HepG2 (cell line): ENCODE results near the gene NPAS2. TPM values are rescaled to one million over a fixed set of nuclear protein-coding genes. Genes with fewer than 3 reads are reported as not detected.

Source experiments
- ATAC-seq: fragments of 200-7000 bp; cut with Tn5 transposase; 3 replicates; pipeline ENCODE4 v1.9.1; 2020; ENCODE audit warnings: mild to moderate bottlenecking, moderate library complexity
- BruUV-seq: library from RNA; stranded (reverse); fragments of 400-500 nt; replicated peaks from 2 replicates; lab custom pipeline; 2021; lab: Mats Ljungman, UMichigan
- CTCF ChIA-PET: fragments of 300-600 bp; formaldehyde crosslinking; extraction: SDS; loops from one replicate; lab custom pipeline; 2021; ENCODE audit warnings: low total read pairs, inconsistent platforms, low intra/inter-chr PET ratio; lab: Yijun Ruan, JAX
- POLR2A ChIA-PET: fragments of 350-600 bp; sonication (Branson Sonifier 250); formaldehyde crosslinking; loops from one replicate; lab custom pipeline; 2020; ENCODE audit warnings: antibody characterized with exemption, inconsistent platforms; lab: Yijun Ruan, JAX
- DNase-seq: peaks from one replicate; pipeline ENCODE4 v3.0.0-alpha.2; 2015; ENCODE audit warnings: low spot score
- FAIRE-seq: peaks from 3 replicates; lab custom pipeline; 2011; peaks lifted over from hg19 to GRCh38; lab: Jason Lieb, UNC
- H2AFZ ChIP-seq: one replicate; pipeline ENCODE4 v1.6.1; 2011; ENCODE audit warnings: low read length, inconsistent platforms
- H3K27ac ChIP-seq: fragments of 300-600 bp; 3 replicates; pipeline ENCODE4 v1.8.0; 2011; ENCODE audit warnings: mixed run types, mild to moderate bottlenecking, mixed read lengths, low read length, inconsistent platforms; ENCODE audit not compliant: insufficient read depth; ENCODE audit errors: extremely low read length
- H3K27me3 ChIP-seq, 2 experiments: fragments of 200-600 bp in 1 of 2; 2 replicates in 1 of 2; 3 replicates in 1 of 2; pipeline versions ENCODE4 v1.6.0 to v1.8.0; 2011; ENCODE audit warnings: low read length in 2 of 2, mild to moderate bottlenecking in 2 of 2, moderate library complexity in 2 of 2, inconsistent platforms in 1 of 2; ENCODE audit not compliant: insufficient read depth in 2 of 2, control insufficient read depth in 1 of 2
- H3K36me3 ChIP-seq, 2 experiments: fragments of 200-600 bp in 1 of 2; replicated peaks in 1 of 2; 2 replicates in 1 of 2; 3 replicates in 1 of 2; pipeline versions ENCODE4 v1.5.1 to v1.8.0; 2011; ENCODE audit warnings: low read length in 2 of 2, inconsistent platforms in 1 of 2; ENCODE audit not compliant: insufficient read depth in 2 of 2, control insufficient read depth in 1 of 2
- H3K4me1 ChIP-seq: 2 replicates; pipeline ENCODE4 v1.5.1; 2012; ENCODE audit warnings: low read length, inconsistent platforms; ENCODE audit not compliant: insufficient read depth
- H3K4me2 ChIP-seq: 2 replicates; pipeline ENCODE4 v1.6.0; 2011; ENCODE audit warnings: low read depth, low read length, inconsistent platforms
- H3K4me3 ChIP-seq, 3 experiments: fragments of 200-600 bp in 1 of 3; sonication (generic), shearing (Covaris generic) in 1 of 3; replicated peaks in 1 of 3; 2 replicates each; pipeline ENCODE4 v1.5.1; 2011 to 2016; ENCODE audit warnings: low read length in 3 of 3, inconsistent platforms in 2 of 3, low read depth in 2 of 3, mild to moderate bottlenecking in 2 of 3, control low read depth in 1 of 3, mixed read lengths in 1 of 3; ENCODE audit not compliant: insufficient read depth in 1 of 3
- H3K79me2 ChIP-seq: one replicate; pipeline ENCODE4 v1.6.1; 2011; ENCODE audit warnings: low read length, inconsistent platforms; ENCODE audit not compliant: insufficient read depth
- H3K9ac ChIP-seq: 2 replicates; pipeline ENCODE4 v1.6.0; 2011; ENCODE audit warnings: mild to moderate bottlenecking, low read depth, low read length, inconsistent platforms; ENCODE audit not compliant: insufficient read depth
- H3K9me3 ChIP-seq: 2 replicates; pipeline ENCODE4 v1.5.1; 2012; ENCODE audit warnings: mild to moderate bottlenecking, low read length
- H4K20me1 ChIP-seq: 2 replicates; pipeline ENCODE4 v1.6.0; 2011; ENCODE audit warnings: inconsistent platforms, mild to moderate bottlenecking, low read length, moderate library complexity; ENCODE audit not compliant: insufficient read depth
- AGO2 ChIP-seq: fragments of 200-400 bp; formaldehyde crosslinking; optimal IDR thresholded peaks from 2 replicates; pipeline ENCODE3; 2017; ENCODE audit warnings: mild to moderate bottlenecking, low read depth, low read length, moderate library complexity
- ATF1 ChIP-seq: IDR thresholded peaks from 2 replicates; pipeline ENCODE4 v1.6.1; 2016; ENCODE audit warnings: mild to moderate bottlenecking, control low read depth
- FOSL1 ChIP-seq: sonication (generic); formaldehyde crosslinking; IDR thresholded peaks from 2 replicates; pipeline ENCODE4 v1.9.0; 2021; ENCODE audit warnings: missing genetic modification reagents, borderline replicate concordance
- HNF4G ChIP-seq, 2 experiments: sonication (generic) in 1 of 2; formaldehyde crosslinking in 1 of 2; IDR thresholded peaks; 2 replicates each; pipeline versions ENCODE4 v1.4.0 to v1.6.1; 2011 to 2020; ENCODE audit warnings: borderline replicate concordance in 2 of 2, low read depth in 2 of 2, mild to moderate bottlenecking in 2 of 2, low read length in 1 of 2, missing genetic modification reagents in 1 of 2, moderate library complexity in 1 of 2
- KAT2B ChIP-seq: fragments of 150-350 bp; IDR thresholded peaks from 2 replicates; pipeline ENCODE4 v1.6.1; 2014; ENCODE audit warnings: low read depth, low read length, borderline replicate concordance
- KDM2A ChIP-seq: sonication (generic); formaldehyde crosslinking; IDR thresholded peaks from 2 replicates; pipeline ENCODE4 v1.4.0; 2020; ENCODE audit warnings: low read depth, missing genetic modification reagents, borderline replicate concordance
- POLR2G ChIP-seq: fragments of 200-400 bp; formaldehyde crosslinking; IDR thresholded peaks from 2 replicates; pipeline ENCODE4 v1.6.1; 2018; ENCODE audit warnings: mild to moderate bottlenecking, low read depth, low read length, moderate library complexity
- RAD21 ChIP-seq: fragments of 450-650 bp; formaldehyde crosslinking; IDR thresholded peaks from 2 replicates; pipeline ENCODE4 v1.5.0; 2020; ENCODE audit warnings: mild to moderate bottlenecking
- RBM22 ChIP-seq: fragments of 200-400 bp; formaldehyde crosslinking; optimal IDR thresholded peaks from 2 replicates; pipeline ENCODE3; 2017; ENCODE audit warnings: mild to moderate bottlenecking, low read length, moderate library complexity
- RBM39 ChIP-seq: fragments of 200-400 bp; formaldehyde crosslinking; IDR thresholded peaks from one replicate; pipeline ENCODE4 v1.6.1; 2018; ENCODE audit warnings: antibody characterized with exemption, mild to moderate bottlenecking, low read depth, low read length; ENCODE audit not compliant: poor library complexity, severe bottlenecking
- SMYD3 ChIP-seq: sonication (generic); formaldehyde crosslinking; IDR thresholded peaks from 2 replicates; pipeline ENCODE4 v1.8.1; 2023; ENCODE audit warnings: mild to moderate bottlenecking, missing genetic modification reagents
- ZMYM2 ChIP-seq: sonication (generic); formaldehyde crosslinking; IDR thresholded peaks from 2 replicates; pipeline ENCODE4 v1.8.0; 2022; ENCODE audit warnings: mild to moderate bottlenecking, missing genetic modification reagents
- ZNF136 ChIP-seq: sonication (generic); formaldehyde crosslinking; IDR thresholded peaks from 2 replicates; pipeline ENCODE4 v1.8.1; 2022; ENCODE audit warnings: low read depth, mild to moderate bottlenecking, moderate library complexity, missing genetic modification reagents
- ZNF562 ChIP-seq: sonication (generic); formaldehyde crosslinking; IDR thresholded peaks from 2 replicates; pipeline ENCODE4 v1.8.0; 2022; ENCODE audit warnings: missing genetic modification reagents, borderline replicate concordance
- ZNF615 ChIP-seq: sonication (generic); formaldehyde crosslinking; IDR thresholded peaks from 2 replicates; pipeline ENCODE4 v1.5.0; 2020; ENCODE audit warnings: mild to moderate bottlenecking, missing genetic modification reagents, borderline replicate concordance
- WGBS: methylation state at CpG from one replicate; pipeline ENCODE4 v1.1.6; 2017; ENCODE audit warnings: low lambda C conversion rate; 5-methylcytosine and 5-hydroxymethylcytosine counted together
- in situ Hi-C: cut with HindIII; loops from 2 replicates; pipeline ENCODE4 v1.10.0; 2017; ENCODE audit warnings: low pct_unique_long_range_greater_than_20kb; ENCODE audit not compliant: extremely low pct_ligation_motif_present
- intact Hi-C: fragments of 100-400 bp; cut with micrococcal nuclease; formaldehyde crosslinking; loops from one replicate; pipeline ENCODE4 v1.10.0; 2022; ENCODE audit not compliant: unreplicated experiment
- polyA plus RNA-seq, 8 experiments: library from polyadenylated mRNA; depleted of rRNA in 3 of 8; stranded (reverse) in 7 of 8; unstranded in 1 of 8; fragments of >200 nt; fragmentation: Illumina TruSeq in 4 of 8; extraction: Trizol in 4 of 8; gene quantifications; 2 replicates each; pipeline versions ENCODE4 v1.2.1 to v1.2.3, GENCODE V29; 2011 to 2016; ENCODE audit warnings: low read depth in 4 of 8, missing spikeins in 1 of 8, mixed read lengths in 1 of 8; ENCODE audit not compliant: insufficient read depth in 1 of 8
- total RNA-seq, 5 experiments: library from RNA; depleted of rRNA; stranded (reverse); fragments of >200 nt; fragmentation: Illumina TruSeq; extraction: Trizol; gene quantifications; 2 replicates each; pipeline ENCODE4 v1.2.3, GENCODE V29; 2016; ENCODE audit warnings: low read depth in 1 of 5
- TF ChIP-seq, protein P1 (sequence below): sonication (generic); formaldehyde crosslinking; IDR thresholded peaks from 2 replicates; pipeline ENCODE4 v1.5.1; 2020; ENCODE audit warnings: mild to moderate bottlenecking, missing genetic modification reagents, moderate library complexity

The NPAS2 gene
- total and polyA plus RNA-seq, 2 of the 13 experiments (the other 11 are each of a cell fraction or from before 2014, with no cell fraction given): 14.8 to 37.5 TPM

DNA sequence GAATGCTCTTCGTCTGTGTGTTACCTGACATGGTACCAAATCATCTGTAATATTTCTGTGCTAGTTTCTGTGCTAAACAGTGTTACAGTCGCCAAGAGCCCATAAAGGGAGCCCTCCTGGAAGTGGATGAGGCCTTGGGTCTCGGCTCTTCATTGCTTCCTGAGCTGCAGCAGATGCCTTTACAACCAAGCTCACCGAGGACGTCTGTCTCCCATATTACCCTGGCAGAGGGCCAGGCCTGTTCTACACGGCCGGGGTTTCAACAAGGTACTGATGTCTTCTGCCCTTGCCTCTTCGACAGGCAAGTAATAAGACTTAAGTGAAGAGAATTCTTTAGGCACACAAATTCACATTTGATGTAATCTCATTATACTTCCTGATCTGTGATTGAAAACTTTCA is 199.0 kb downstream of the NPAS2 start:
- TF ChIP-seq ZMYM2: no peak
- TF ChIP-seq ZNF136: no peak
- TF ChIP-seq RBM22: peak; percentile 47
- no peak for TF ChIP-seq ZNF562
- no peak for TF ChIP-seq ATF1 (CRISPR knock-in tag)
- TF ChIP-seq RAD21 (CRISPR knock-in tag): no peak
- TF ChIP-seq HNF4G (IDR thresholded peaks at IDR 0.05; ENCODE audit: borderline replicate concordance, low read depth, low read length): no peak
- TF ChIP-seq HNF4G (CRISPR knock-in tag; IDR thresholded peaks at IDR 0.05; ENCODE audit: borderline replicate concordance, low read depth): no peak
- WGBS: 90% methylated on average over 8 of the region's 8 CpGs
- peaks cover 15 to 65% of the 10 kb centered on the region in 2 experiments for H3K36me3 ChIP-seq
- no peaks in the 10 kb centered on the region for H3K27me3 ChIP-seq
- intact Hi-C loops (no loop called here), in situ Hi-C loops (no loop called here)
- FAIRE-seq (no peak), DNase-seq (no peak), ATAC-seq (no peak)
- H2AFZ ChIP-seq: no peak overlapping the region
- POLR2A ChIA-PET: no interaction called here
- no peaks in the 10 kb centered on the region for H3K9me3 ChIP-seq
- no peaks in the 10 kb centered on the region for H4K20me1 ChIP-seq
- CTCF ChIA-PET: no interaction called here
- no peaks in the 10 kb centered on the region for H3K4me1 ChIP-seq
- no peak overlapping the region for H3K4me2 ChIP-seq
- no TSS peak for BruUV-seq
- no peak overlapping the region for H3K9ac ChIP-seq
- no peak overlapping the region for H3K27ac ChIP-seq
- H3K79me2 ChIP-seq: no peaks in the 10 kb centered on the region
- H3K4me3 ChIP-seq: no peak overlapping the region

DNA sequence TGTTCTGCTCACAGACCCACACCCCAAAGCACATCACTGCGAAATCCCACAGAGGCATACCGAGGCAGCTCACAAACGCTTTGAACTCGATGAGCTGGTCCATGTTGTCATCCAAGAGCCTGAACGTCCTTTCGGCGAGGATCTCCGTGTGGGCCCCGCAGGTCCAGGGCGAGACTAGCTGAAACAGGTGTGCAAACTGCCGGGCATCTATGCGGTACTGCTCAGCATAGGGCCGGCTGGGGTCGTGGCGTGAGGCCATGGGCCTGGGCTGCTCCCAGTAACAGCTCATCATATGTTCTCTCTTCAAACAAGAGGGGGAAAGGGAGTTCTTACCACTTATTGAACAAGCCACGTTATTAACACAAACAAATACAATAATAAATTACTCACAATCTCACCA is 202.3 kb downstream of the NPAS2 start:
- FAIRE-seq (no peak), ATAC-seq (peak; percentile 26), DNase-seq (no peak)
- Histone ChIP-seq H3K9ac (no peak overlapping the region), H3K36me3 (peaks cover 20 to 77% of the 10 kb centered on the region in 2 experiments), H3K27me3 (no peaks in the 10 kb centered on the region), H2AFZ (no peak overlapping the region), H4K20me1 (no peaks in the 10 kb centered on the region), H3K27ac (no peak overlapping the region), H3K4me1 (peaks cover 6% of the 10 kb centered on the region; the same call in 1 of the 2 replicates), H3K4me2 (no peak overlapping the region), H3K9me3 (no peaks in the 10 kb centered on the region), H3K4me3 (no peak overlapping the region), H3K79me2 (no peaks in the 10 kb centered on the region)
- intact Hi-C loops (loop anchor here (10.0 kb wide), 1 partner anchor 463 kb away; no protein-coding TSS in a partner anchor), in situ Hi-C loops (no loop called here)
- WGBS: 96% methylated on average over 15 of the region's 16 CpGs
- no TSS peak for BruUV-seq
- ChIA-PET CTCF (no interaction called here), POLR2A (interaction anchor here (1.3 kb wide), 1 partner anchor 20 kb away, joined by 3 read pairs; the partner anchor contains the start of gene RPL31)
- TF ChIP-seq POLR2G: 0 out of 2 replicates have a peak, but pooled peaks have one; percentile 32
- TF ChIP-seq KDM2A (CRISPR knock-in tag): 0 out of 2 replicates have a peak, but pooled peaks have one; percentile 15
- TF ChIP-seq ZNF615 (CRISPR knock-in tag): no peak
- TF ChIP-seq, protein P1, sequence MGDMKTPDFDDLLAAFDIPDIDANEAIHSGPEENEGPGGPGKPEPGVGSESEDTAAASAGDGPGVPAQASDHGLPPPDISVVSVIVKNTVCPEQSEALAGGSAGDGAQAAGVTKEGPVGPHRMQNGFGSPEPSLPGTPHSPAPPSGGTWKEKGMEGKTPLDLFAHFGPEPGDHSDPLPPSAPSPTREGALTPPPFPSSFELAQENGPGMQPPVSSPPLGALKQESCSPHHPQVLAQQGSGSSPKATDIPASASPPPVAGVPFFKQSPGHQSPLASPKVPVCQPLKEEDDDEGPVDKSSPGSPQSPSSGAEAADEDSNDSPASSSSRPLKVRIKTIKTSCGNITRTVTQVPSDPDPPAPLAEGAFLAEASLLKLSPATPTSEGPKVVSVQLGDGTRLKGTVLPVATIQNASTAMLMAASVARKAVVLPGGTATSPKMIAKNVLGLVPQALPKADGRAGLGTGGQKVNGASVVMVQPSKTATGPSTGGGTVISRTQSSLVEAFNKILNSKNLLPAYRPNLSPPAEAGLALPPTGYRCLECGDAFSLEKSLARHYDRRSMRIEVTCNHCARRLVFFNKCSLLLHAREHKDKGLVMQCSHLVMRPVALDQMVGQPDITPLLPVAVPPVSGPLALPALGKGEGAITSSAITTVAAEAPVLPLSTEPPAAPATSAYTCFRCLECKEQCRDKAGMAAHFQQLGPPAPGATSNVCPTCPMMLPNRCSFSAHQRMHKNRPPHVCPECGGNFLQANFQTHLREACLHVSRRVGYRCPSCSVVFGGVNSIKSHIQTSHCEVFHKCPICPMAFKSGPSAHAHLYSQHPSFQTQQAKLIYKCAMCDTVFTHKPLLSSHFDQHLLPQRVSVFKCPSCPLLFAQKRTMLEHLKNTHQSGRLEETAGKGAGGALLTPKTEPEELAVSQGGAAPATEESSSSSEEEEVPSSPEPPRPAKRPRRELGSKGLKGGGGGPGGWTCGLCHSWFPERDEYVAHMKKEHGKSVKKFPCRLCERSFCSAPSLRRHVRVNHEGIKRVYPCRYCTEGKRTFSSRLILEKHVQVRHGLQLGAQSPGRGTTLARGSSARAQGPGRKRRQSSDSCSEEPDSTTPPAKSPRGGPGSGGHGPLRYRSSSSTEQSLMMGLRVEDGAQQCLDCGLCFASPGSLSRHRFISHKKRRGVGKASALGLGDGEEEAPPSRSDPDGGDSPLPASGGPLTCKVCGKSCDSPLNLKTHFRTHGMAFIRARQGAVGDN: peak; percentile 30; the same call in 1 of the 2 replicates
- no peak for TF ChIP-seq RBM39
- TF ChIP-seq SMYD3 (CRISPR knock-in tag): no peak
- no peak for TF ChIP-seq KAT2B
- TF ChIP-seq AGO2: peak; percentile 49
- TF ChIP-seq FOSL1 (CRISPR knock-in tag): no peak
